Activated naive CD4-positive, alpha-beta T cell treated with anti-CD3 and anti-CD28 coated beads, Interleukin-2, amount 50 U/mL, for 24 hours (primary cell): ENCODE results near the gene LRCH2.

Source experiments
- H3K27ac Mint-ChIP-seq: one replicate; pipeline ENCODE4 v1.8.0; 2021; ENCODE audit warnings: mild to moderate bottlenecking, mixed read lengths
- H3K27me3 Mint-ChIP-seq: one replicate; pipeline ENCODE4 v1.8.0; 2021; ENCODE audit warnings: mixed read lengths
- H3K36me3 Mint-ChIP-seq: one replicate; pipeline ENCODE4 v1.8.0; 2021; ENCODE audit warnings: mixed read lengths
- H3K4me1 Mint-ChIP-seq: one replicate; pipeline ENCODE4 v1.8.0; 2021; ENCODE audit warnings: mixed read lengths
- H3K4me3 Mint-ChIP-seq: one replicate; pipeline ENCODE4 v1.8.0; 2021; ENCODE audit warnings: mild to moderate bottlenecking, mixed read lengths
- H3K9me3 Mint-ChIP-seq: one replicate; pipeline ENCODE4 v1.8.0; 2021; ENCODE audit warnings: mixed read lengths

Gene LRCH2

DNA sequence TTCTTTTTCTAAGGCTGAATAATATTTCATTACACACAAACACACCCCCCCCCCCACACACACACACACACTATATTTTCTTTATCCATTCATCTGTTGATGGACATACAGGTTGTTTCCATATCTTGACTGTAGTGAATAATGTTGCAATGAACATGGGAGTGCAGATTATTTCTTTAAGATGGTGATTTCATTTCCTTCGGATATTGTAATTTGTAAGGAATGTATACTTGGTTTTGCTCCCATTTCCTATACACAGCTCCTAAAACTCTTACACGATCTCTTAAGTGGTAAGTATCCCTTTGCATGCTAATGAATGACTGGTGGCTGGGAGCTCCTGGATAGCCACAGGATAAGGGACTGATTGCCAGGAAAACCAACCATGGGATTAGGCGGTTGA, 59.3 kb downstream of the LRCH2 start:
- H3K27ac Mint-ChIP-seq: no peak overlapping the region
- H3K27me3 Mint-ChIP-seq: no peaks in the 10 kb centered on the region
- H3K4me1 Mint-ChIP-seq: no peaks in the 10 kb centered on the region
- no peaks in the 10 kb centered on the region for H3K36me3 Mint-ChIP-seq
- H3K9me3 Mint-ChIP-seq: no peaks in the 10 kb centered on the region
- no peak overlapping the region for H3K4me3 Mint-ChIP-seq

DNA sequence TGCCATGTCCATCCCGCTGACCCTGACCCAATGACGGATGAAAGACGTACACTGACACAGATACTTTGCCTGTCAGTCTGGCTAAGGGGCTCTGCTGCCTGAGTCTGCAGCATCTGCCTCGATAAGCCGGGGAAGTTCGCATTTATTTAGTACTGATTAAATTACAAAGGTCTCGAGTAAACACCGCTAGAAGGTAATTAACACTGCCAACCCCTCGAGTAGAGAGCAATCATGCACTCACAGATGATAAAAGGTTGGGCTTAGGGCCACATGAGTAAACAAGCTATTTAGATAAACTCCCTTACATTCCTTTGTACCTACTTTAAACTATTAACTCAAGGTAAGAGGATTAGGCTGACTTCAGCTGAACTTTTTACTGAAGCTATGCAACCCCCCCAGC, 60.7 kb downstream of the LRCH2 start:
- Mint-ChIP-seq H3K9me3 (no peaks in the 10 kb centered on the region), H3K27me3 (no peaks in the 10 kb centered on the region), H3K4me1 (no peaks in the 10 kb centered on the region), H3K27ac (no peak overlapping the region), H3K36me3 (no peaks in the 10 kb centered on the region), H3K4me3 (no peak overlapping the region)

DNA sequence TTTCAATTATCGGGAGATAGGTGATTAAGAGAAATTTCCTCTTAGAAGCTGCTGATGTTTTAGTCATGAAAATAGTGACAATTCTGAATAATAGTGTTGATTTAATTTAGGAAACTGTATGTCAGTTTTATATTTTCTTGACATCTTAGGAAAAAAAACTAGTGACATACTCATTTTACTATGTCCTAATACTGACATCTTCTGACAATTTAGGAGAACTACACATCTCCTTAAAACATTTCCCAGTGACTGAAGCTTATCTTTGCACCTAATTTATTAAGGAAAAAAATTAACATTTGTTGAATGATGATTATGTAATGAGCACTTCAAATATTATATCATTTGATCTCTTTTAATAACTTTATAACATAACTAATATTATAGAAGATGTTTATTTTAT, 86.7 kb downstream of the LRCH2 start:
- Mint-ChIP-seq H3K27me3 (no peaks in the 10 kb centered on the region), H3K27ac (no peak overlapping the region), H3K36me3 (no peaks in the 10 kb centered on the region), H3K9me3 (no peaks in the 10 kb centered on the region), H3K4me1 (no peaks in the 10 kb centered on the region), H3K4me3 (no peak overlapping the region)

DNA sequence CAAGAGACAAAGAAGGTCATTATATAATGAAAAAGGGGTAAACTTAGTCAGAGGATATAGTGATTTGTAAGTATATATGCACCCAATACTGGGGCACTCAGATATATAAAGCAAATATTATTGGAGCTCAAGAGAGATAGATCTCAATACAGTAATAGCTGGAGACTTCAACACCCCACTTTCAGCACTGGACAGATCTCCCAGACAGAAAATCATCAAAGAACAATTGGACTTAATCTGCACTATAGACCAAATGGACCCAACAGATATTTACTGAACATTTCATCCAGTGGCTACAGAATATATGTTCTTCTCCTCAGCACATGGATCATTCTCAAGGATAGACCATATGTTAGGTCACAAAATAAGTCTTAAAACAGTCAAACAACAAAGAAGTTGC, 91.8 kb downstream of the LRCH2 start:
- Mint-ChIP-seq H3K9me3 (no peaks in the 10 kb centered on the region), H3K27ac (no peak overlapping the region), H3K27me3 (no peaks in the 10 kb centered on the region), H3K36me3 (no peaks in the 10 kb centered on the region), H3K4me1 (no peaks in the 10 kb centered on the region), H3K4me3 (no peak overlapping the region)

DNA sequence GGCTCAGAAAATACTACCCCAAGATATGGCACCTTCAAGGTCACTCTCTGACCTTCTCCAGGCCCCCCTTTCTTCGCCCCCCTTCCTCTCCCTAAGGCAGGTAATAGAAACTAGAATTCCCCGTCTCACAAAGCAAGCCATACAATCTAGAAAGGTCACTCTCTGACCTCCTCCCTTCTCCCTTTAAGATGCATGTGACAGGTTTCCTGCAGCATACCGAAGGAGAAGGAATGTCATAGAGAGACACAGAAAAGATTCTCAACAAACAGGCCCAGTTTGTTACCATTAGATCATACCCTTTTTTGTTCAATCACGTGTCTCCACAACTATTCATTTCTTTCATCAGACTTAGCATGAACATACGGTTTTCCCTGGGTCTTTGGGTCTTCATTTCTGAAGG, 95.9 kb downstream of the LRCH2 start:
- H3K9me3 Mint-ChIP-seq: no peaks in the 10 kb centered on the region
- H3K27me3 Mint-ChIP-seq: no peaks in the 10 kb centered on the region
- no peak overlapping the region for H3K4me3 Mint-ChIP-seq
- H3K27ac Mint-ChIP-seq: no peak overlapping the region
- H3K4me1 Mint-ChIP-seq: no peaks in the 10 kb centered on the region
- no peaks in the 10 kb centered on the region for H3K36me3 Mint-ChIP-seq

DNA sequence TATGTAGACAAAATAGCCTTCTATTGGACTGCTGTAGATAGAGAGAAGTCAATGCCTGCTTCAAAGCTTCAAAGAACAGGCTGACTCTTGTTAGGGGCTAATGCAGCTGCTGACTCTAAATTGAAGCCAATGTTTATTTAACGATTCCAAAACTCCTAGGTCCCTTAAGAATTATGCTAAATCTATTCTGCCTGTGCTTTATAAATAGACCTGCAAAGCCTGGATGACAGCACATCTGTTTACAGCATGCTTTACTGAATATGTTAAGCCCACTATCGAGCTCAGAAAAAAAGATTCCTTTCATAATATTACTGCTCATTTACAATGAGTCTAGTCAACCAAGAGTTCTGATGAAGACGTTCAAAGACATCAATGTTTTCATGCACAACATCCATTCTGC, 99.5 kb downstream of the LRCH2 start:
- Mint-ChIP-seq H3K27ac (no peak overlapping the region), H3K4me3 (no peak overlapping the region), H3K9me3 (no peaks in the 10 kb centered on the region)

DNA sequence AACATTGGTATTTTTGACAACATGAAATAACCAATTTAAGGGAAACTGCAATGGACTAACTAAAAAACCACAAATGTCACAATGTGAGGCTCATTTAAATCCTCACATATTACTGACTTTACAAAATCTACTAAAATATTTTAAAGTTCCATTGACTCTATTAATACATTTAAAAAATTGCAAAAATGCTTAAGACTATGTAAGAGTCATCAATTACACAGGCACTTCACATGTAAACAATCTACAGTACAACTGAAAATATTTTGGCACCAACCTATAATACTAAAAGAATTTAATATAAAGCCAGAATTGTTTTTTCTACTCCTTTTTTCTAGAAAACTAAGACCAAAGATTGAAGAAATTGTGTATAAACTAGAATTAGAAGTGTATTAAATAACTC, 121.5 kb downstream of the LRCH2 start:
- H3K27ac Mint-ChIP-seq: no peak overlapping the region
- H3K27me3 Mint-ChIP-seq: no peaks in the 10 kb centered on the region

More for the DNA sequence above, 99.5 kb downstream of the LRCH2 start:
- no peaks in the 10 kb centered on the region for H3K27me3 Mint-ChIP-seq
- H3K36me3 Mint-ChIP-seq: no peaks in the 10 kb centered on the region
- H3K4me1 Mint-ChIP-seq: no peaks in the 10 kb centered on the region

DNA sequence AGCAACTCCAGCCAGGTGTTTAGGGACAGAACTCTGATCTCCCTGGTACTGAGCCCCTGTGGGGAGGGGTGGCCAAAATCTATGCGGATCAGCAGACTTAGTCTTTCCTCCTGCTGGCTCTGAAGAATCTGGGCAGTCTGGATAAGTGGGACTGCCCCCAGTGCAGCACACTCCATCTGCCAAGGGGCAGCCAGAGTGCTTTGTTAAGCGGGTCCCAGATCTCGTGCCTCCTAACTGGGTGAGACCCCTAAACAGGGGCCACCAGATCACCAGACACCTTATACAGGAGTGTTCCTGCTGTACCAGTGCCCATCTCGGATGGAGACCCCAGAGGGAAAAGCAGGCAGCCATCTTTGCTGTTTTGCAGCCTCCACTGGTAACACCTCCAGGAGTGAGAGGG, 135.0 kb downstream of the LRCH2 start:
- H3K36me3 Mint-ChIP-seq: no peaks in the 10 kb centered on the region
- H3K9me3 Mint-ChIP-seq: peaks cover 6% of the 10 kb centered on the region
- H3K27me3 Mint-ChIP-seq: no peaks in the 10 kb centered on the region
- H3K4me3 Mint-ChIP-seq: no peak overlapping the region
- no peak overlapping the region for H3K27ac Mint-ChIP-seq
- no peaks in the 10 kb centered on the region for H3K4me1 Mint-ChIP-seq

More for the DNA sequence above, 121.5 kb downstream of the LRCH2 start:
- Mint-ChIP-seq H3K9me3 (no peaks in the 10 kb centered on the region), H3K36me3 (no peaks in the 10 kb centered on the region), H3K4me1 (no peaks in the 10 kb centered on the region), H3K4me3 (no peak overlapping the region)

DNA sequence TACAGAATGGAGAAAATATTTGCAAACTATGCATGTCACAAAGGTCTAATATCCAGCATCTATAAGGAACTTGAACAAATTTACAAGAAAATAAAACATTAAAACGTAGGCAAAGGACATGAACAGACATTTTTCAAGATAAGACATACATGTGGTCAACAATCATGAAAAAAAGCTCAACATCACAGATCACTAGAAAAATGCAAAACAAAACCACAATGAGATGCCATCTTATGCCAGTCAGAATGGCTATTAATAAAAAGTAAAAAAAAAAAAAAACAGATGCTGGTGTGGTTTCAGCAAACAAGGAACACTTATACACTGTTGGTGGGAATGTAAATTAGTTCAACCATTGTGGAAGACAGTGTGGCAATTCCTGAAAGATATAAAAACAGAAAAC, 140.7 kb downstream of the LRCH2 start:
- Mint-ChIP-seq H3K4me3 (no peak overlapping the region), H3K27ac (no peak overlapping the region), H3K36me3 (no peaks in the 10 kb centered on the region), H3K9me3 (no peaks in the 10 kb centered on the region), H3K4me1 (no peaks in the 10 kb centered on the region), H3K27me3 (no peaks in the 10 kb centered on the region)

DNA sequence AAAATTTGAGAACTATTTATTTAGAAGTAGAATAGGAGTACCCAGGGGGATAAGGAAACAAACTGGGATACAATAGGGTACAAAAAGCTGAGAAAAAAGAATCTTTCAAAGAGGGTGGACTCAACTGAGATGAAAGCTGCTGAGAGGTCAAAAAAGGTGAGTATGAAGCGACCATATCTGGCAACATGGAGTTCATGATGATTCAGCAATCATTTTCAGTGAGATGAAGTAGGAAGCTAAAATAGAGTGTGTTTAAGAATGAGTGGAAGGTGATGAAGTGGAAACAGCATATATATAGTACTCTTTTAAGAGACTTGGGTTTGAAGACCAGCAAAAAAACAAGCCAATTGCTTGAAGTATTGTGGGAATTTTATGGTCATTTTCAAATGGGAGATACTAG, 144.5 kb downstream of the LRCH2 start:
- Mint-ChIP-seq H3K36me3 (no peaks in the 10 kb centered on the region), H3K4me1 (no peaks in the 10 kb centered on the region), H3K27ac (no peak overlapping the region), H3K9me3 (no peaks in the 10 kb centered on the region), H3K4me3 (no peak overlapping the region), H3K27me3 (no peaks in the 10 kb centered on the region)

DNA sequence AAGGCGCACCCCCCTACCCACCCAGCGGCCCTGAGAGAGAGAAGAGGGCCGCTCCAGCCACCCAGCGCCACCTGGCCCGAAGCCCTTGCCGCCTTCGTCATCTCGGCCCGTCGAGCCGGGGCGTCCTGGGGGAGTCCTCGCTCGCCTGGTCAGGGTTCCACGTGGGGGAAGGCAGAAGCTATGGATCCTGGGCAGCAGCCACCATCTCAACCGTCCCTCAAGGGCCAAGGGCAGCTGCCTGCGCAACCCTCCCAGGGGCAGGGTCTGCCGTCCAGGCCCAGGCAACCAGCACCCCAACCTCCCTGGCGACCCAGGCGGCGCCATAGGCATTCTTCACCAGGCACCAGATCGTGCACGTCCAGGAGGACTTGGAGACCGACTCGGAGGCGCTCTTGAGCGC, 165.0 kb downstream of the LRCH2 start:
- no peak overlapping the region for H3K27ac Mint-ChIP-seq
- H3K27me3 Mint-ChIP-seq: no peaks in the 10 kb centered on the region
- no peak overlapping the region for H3K4me3 Mint-ChIP-seq
- H3K4me1 Mint-ChIP-seq: no peaks in the 10 kb centered on the region
- no peaks in the 10 kb centered on the region for H3K36me3 Mint-ChIP-seq
- no peaks in the 10 kb centered on the region for H3K9me3 Mint-ChIP-seq

DNA sequence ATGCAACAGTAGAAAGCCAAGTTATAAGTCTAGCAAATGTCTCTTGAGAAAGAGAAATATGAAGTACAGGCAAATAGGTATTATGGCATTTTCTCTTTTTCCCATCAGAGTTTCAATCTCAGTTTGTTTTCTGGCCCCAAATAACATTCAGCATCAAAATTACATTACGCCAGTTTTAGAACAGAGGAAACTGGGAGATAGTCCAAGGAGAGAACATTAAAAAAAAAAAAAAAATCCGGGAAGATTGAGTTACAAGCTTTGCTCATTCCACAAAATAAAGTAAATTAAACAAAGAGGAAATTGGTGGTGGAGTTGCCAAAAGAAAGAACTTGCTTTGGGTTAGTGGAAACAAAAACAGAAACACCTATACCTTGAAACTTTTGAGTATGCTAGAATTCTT, 166.1 kb downstream of the LRCH2 start:
- H3K9me3 Mint-ChIP-seq: no peaks in the 10 kb centered on the region
- H3K27ac Mint-ChIP-seq: no peak overlapping the region
- H3K4me1 Mint-ChIP-seq: no peaks in the 10 kb centered on the region
- H3K36me3 Mint-ChIP-seq: no peaks in the 10 kb centered on the region
- no peaks in the 10 kb centered on the region for H3K27me3 Mint-ChIP-seq
- no peak overlapping the region for H3K4me3 Mint-ChIP-seq

DNA sequence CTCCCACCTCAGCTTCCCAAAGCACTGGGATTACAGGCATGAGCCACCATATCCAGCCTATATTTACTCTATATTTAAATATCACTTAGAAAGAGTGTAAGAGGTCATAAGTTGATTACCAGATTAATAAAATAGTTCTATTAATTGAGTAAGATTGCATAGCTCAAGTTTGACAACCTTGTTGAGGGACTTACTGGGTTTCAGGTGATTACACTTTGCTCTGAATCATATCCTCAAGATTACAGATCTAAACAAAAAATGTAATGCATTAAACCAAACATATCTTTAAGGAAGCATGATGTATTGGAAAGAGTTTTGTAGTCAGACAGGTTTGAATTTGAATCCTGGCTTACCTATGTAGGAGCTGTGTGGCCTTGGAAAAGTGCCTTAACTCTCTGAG, 168.6 kb downstream of the LRCH2 start:
- no peaks in the 10 kb centered on the region for H3K4me1 Mint-ChIP-seq
- no peak overlapping the region for H3K27ac Mint-ChIP-seq
- no peak overlapping the region for H3K4me3 Mint-ChIP-seq
- H3K9me3 Mint-ChIP-seq: no peaks in the 10 kb centered on the region
- no peaks in the 10 kb centered on the region for H3K27me3 Mint-ChIP-seq
- no peaks in the 10 kb centered on the region for H3K36me3 Mint-ChIP-seq
